ENCODE results near the gene LRFN2. TPM values are rescaled to one million over a fixed set of nuclear protein-coding genes. Genes with fewer than 3 reads are reported as not detected.

The LRFN2 gene
- total and polyA plus RNA-seq, 2 donors (not counting 1 experiment from before 2014, with no cell fraction given): not detected

DNA sequence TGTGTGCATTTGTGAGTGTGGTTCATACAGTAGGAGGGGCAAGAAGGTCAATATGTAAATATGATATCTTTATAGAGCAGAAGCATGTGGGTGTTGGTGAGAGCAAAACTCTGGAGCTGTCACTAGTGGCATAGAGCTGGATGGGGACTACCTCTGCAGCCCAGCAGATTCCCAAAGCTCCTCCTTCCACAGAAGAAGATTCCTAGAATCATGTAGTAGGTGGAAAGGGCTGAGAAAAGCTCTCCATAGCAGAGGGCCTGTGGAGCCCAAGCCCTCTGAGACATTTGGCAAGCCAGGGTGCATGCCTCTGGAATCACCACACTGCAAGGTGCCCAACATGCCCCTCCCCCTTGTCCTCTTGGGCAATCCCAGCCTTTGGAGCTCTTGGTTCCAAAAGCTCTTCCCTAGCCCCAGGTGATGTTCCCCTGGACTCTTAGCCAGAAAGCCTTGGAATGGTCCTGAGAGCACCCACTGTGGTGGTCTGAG lies 233.2 kb downstream of the LRFN2 start:
- Histone ChIP-seq H3K9ac (ENCODE audit: low read length) (no peak overlapping the region), H3K79me2 (ENCODE audit: control insufficient read depth, insufficient read depth, low read length) (no peaks in the 10 kb centered on the region), H3K27ac (ENCODE audit: low read length in 2 of 2) (no peak overlapping the region), H3K4me3 (ENCODE audit: control extremely low read depth in 1 of 5, extremely low read depth in 1 of 5, insufficient read depth in 1 of 5, low read depth in 2 of 5, low read length in 4 of 5) (no peak overlapping the region), H4K20me1 (ENCODE audit: control insufficient read depth, insufficient read depth, low read length, poor library complexity, severe bottlenecking) (no peaks in the 10 kb centered on the region), H3K4me2 (replicated peaks; ENCODE audit: low read depth, low read length, poor library complexity, severe bottlenecking) (no peak overlapping the region), H3K27me3 (replicated peaks in 1 of 4; ENCODE audit: control extremely low read depth in 1 of 4, control insufficient read depth in 3 of 4, insufficient read depth in 4 of 4, low read length in 3 of 4) (no peaks in the 10 kb centered on the region), H3K36me3 (replicated peaks in 1 of 2; ENCODE audit: control extremely low read depth in 1 of 2, control insufficient read depth in 1 of 2, extremely low read depth in 1 of 2, insufficient read depth in 2 of 2, low read length in 1 of 2) (no peaks in the 10 kb centered on the region), H3K9me3 (ENCODE audit: control extremely low read depth in 1 of 3, control insufficient read depth in 2 of 3, insufficient read depth in 1 of 3, low read length in 2 of 3) (no peaks in the 10 kb centered on the region), H2AFZ (ENCODE audit: insufficient read depth, low read depth, low read length, poor library complexity, severe bottlenecking) (no peak overlapping the region), H3K4me1 (ENCODE audit: control insufficient read depth in 2 of 2, insufficient read depth in 2 of 2, low read length in 2 of 2) (no peaks in the 10 kb centered on the region)
- DNase-seq (no peak), ATAC-seq (ENCODE audit: low read depth) (no peak)
- TF ChIP-seq CTCF (IDR thresholded peaks at IDR 0.05): no peak
- no peak for TF ChIP-seq EZH2 (IDR thresholded peaks at IDR 0.05; ENCODE audit: borderline replicate concordance, insufficient read depth, low read depth, low read length, poor library complexity, severe bottlenecking)
- POLR2A ChIA-PET: no interaction called here
- CTCF ChIA-PET: no interaction called here
- no peak overlapping the region for H3K27ac Mint-ChIP-seq
- no peaks in the 10 kb centered on the region for H3K4me1 Mint-ChIP-seq
- intact Hi-C loops (cut with micrococcal nuclease): no loop called here
- H3K4me3 Mint-ChIP-seq: no peak overlapping the region
- peaks cover 3% of the 10 kb centered on the region for H3K27me3 Mint-ChIP-seq
- no peaks in the 10 kb centered on the region for H3K9me3 Mint-ChIP-seq (ENCODE audit: insufficient read depth)

DNA sequence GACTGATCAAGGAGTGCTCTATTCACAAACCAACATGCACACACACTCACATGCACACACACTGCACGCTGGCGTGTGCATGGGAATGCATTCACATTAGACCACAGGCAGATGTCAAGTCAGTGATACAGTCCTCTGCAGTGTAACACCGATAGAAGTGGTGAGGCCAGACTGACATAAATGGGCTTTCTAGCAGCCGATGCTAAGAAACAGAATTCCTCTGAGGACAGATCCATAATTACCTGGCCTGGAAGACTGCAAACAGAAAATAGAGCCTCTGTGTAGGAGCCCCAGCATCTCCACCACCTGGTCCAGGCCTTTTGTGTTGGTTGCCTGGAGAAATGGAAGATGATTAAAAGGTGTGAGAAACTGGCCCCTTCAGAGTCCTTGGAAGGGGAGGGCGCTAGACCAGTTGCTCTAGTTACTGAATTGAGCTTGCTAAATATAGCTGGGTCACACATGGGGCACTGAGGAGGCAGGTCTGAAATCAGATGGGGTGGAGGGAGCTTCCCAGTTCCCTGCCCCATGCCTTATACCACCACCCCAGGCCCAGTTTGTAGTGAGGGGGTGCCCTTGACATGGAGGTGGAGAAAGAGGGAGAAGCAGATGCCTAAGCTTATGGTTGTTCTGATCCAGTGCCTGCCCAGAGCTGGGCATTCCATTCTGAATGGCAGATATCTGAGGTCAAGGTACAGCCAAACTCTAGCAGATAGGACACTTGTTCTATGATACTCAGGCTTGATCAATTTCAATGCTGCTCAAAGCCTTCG lies 233.8 kb downstream of the LRFN2 start:
- Histone ChIP-seq H4K20me1 (ENCODE audit: control insufficient read depth, insufficient read depth, low read length, poor library complexity, severe bottlenecking) (no peaks in the 10 kb centered on the region), H2AFZ (ENCODE audit: insufficient read depth, low read depth, low read length, poor library complexity, severe bottlenecking) (no peak overlapping the region), H3K9me3 (ENCODE audit: control extremely low read depth in 1 of 3, control insufficient read depth in 2 of 3, insufficient read depth in 1 of 3, low read length in 2 of 3) (no peaks in the 10 kb centered on the region), H3K9ac (ENCODE audit: low read length) (no peak overlapping the region), H3K27ac (ENCODE audit: low read length in 2 of 2) (no peak overlapping the region), H3K4me2 (replicated peaks; ENCODE audit: low read depth, low read length, poor library complexity, severe bottlenecking) (no peak overlapping the region), H3K36me3 (replicated peaks in 1 of 2; ENCODE audit: control extremely low read depth in 1 of 2, control insufficient read depth in 1 of 2, extremely low read depth in 1 of 2, insufficient read depth in 2 of 2, low read length in 1 of 2) (no peaks in the 10 kb centered on the region), H3K4me1 (ENCODE audit: control insufficient read depth in 2 of 2, insufficient read depth in 2 of 2, low read length in 2 of 2) (no peaks in the 10 kb centered on the region), H3K4me3 (ENCODE audit: control extremely low read depth in 1 of 5, extremely low read depth in 1 of 5, insufficient read depth in 1 of 5, low read depth in 2 of 5, low read length in 4 of 5) (no peak overlapping the region), H3K27me3 (replicated peaks in 1 of 4; ENCODE audit: control extremely low read depth in 1 of 4, control insufficient read depth in 3 of 4, insufficient read depth in 4 of 4, low read length in 3 of 4) (no peaks in the 10 kb centered on the region), H3K79me2 (ENCODE audit: control insufficient read depth, insufficient read depth, low read length) (no peaks in the 10 kb centered on the region)
- POLR2A ChIA-PET: no interaction called here
- intact Hi-C loops (cut with micrococcal nuclease): no loop called here
- DNase-seq: no peak
- no peaks in the 10 kb centered on the region for H3K9me3 Mint-ChIP-seq (ENCODE audit: insufficient read depth)
- H3K27me3 Mint-ChIP-seq: peaks cover 3% of the 10 kb centered on the region
- no peak overlapping the region for H3K4me3 Mint-ChIP-seq
- no peak for ATAC-seq (ENCODE audit: low read depth)
- CTCF ChIA-PET: no interaction called here
- no peaks in the 10 kb centered on the region for H3K4me1 Mint-ChIP-seq
- WGBS (ENCODE audit: insufficient coverage): 80% methylated on average over 6 of the region's 6 CpGs
- H3K27ac Mint-ChIP-seq: no peak overlapping the region
- no peak for TF ChIP-seq CTCF (IDR thresholded peaks at IDR 0.05)
- no peak for TF ChIP-seq EZH2 (IDR thresholded peaks at IDR 0.05; ENCODE audit: borderline replicate concordance, insufficient read depth, low read depth, low read length, poor library complexity, severe bottlenecking)
